ENCODE measurements around the gene OSBPL1A. TPM values are rescaled to one million over a fixed set of nuclear protein-coding genes. Genes with fewer than 3 reads are reported as not detected.

The OSBPL1A gene
- polyA plus RNA-seq, 4 donors = 44.6 to 53.7 (median 50.6) TPM

DNA sequence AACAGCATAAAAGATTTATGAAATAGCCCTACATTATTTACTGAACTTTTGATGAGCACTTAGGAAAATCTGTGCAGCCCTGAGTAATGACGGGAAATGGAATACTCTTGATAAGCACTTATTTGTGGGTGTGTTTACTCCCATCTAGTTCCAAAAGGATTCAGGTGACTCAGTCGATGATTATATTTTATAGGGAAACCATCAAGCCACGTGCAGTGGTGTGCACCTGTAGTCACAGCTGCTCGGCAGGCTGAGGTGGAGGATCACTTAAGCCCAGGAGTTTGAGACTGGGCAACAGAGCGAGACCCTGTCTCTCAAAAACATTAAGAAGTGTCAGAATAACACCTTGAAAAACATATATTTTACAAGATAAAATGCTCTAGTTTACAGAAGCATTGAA is 166.9 kb downstream of the OSBPL1A start:
- no peak for DNase-seq (ENCODE audit: low read depth in 4 of 4, low spot score in 3 of 4)

DNA sequence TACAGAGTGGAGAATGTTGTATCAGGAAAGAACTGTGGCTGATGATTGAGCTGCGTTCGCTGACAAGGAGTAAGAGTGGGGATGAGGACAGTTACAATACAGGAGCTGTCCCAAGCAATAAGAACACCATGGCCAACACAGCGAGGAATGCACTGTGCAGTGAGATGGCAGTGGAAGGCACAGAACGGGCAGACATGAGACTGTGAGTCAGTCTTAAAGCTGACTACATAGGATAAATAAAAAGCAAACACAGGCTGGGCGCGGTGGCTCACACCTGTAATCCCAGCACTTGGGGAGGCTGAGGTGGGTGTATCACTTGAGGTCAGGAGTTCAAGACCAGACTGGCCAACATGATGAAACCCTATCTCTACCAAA is 169.0 kb downstream of the OSBPL1A start:
- no peak for DNase-seq (ENCODE audit: low read depth in 4 of 4, low spot score in 3 of 4)

DNA sequence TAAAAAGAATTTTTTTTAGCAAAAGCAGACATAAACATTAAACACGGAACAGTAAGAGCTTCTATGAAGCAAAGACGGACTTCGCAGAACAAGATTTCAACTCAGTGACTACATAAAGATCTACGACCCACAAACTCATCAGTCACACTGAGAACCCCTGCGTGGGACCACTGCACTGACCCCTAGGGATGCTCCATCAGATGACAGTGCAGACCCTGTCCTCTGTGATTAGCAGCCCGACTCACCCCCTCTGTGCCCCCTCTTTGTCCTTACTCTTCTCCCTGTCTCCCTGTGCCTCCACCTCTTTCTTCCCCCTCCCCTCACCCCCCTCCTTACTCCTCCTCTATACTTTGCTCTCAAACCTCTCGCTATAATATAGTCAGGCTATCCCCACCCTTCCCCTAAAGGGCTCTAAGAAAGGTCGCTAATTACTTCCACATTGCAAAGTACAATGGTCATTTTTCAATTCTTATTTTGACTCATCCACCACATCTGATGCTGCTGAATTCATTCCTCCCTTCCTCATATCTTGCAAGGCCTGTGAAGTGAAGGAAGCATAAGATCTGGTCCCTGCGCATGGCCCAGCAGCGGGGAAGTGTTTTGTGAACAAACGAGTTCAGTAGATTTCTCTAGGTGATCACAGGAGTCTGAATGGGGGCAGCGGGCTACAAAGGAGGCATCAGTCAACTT is 169.5 kb downstream of the OSBPL1A start:
- no peak for DNase-seq (ENCODE audit: low read depth in 4 of 4, low spot score in 3 of 4)

GRCh38 chr18:24220318-24220688 is 177.3 kb downstream of the OSBPL1A start:
- no peak for DNase-seq (ENCODE audit: low read depth in 4 of 4, low spot score in 3 of 4)

- DNase-seq (ENCODE audit: low read depth in 4 of 4, low spot score in 3 of 4) = no peak
These were observed 177.9 kb downstream of the OSBPL1A start for GRCh38 chr18:24219561-24220317.

DNA sequence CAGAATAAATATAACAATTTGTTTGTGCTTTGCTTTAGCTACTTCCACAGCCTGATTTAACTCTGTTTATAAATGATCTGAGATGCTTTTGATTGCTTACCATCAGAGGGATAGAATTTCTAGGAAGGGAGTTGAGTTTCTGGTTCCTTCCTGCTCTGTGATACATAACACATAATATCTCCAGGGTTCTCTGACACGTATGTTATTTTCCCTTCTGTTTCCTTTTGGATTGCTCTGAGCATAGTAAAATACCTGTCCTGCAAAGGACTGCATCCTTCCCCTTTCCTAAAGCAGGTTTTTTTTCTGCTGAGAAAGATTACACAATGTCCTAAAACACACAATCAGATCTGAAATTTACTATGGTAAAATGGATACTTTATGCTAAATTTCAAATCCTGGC is 182.7 kb downstream of the OSBPL1A start:
- no peak for DNase-seq (ENCODE audit: low read depth in 4 of 4, low spot score in 3 of 4)

- no peak for DNase-seq (ENCODE audit: low read depth in 4 of 4, low spot score in 3 of 4)
These were observed 183.5 kb downstream of the OSBPL1A start for GRCh38 chr18:24214144-24214543.

GRCh38 chr18:24212939-24213338 is 184.7 kb downstream of the OSBPL1A start:
- no peak for DNase-seq (ENCODE audit: low read depth in 4 of 4, low spot score in 3 of 4)

GRCh38 chr18:24209558-24209957 is 188.1 kb downstream of the OSBPL1A start:
- no peak for DNase-seq (ENCODE audit: low read depth in 4 of 4, low spot score in 3 of 4)

- DNase-seq (ENCODE audit: low read depth in 4 of 4, low spot score in 3 of 4) = no peak
These were observed 189.2 kb downstream of the OSBPL1A start for GRCh38 chr18:24208270-24209035.

DNA sequence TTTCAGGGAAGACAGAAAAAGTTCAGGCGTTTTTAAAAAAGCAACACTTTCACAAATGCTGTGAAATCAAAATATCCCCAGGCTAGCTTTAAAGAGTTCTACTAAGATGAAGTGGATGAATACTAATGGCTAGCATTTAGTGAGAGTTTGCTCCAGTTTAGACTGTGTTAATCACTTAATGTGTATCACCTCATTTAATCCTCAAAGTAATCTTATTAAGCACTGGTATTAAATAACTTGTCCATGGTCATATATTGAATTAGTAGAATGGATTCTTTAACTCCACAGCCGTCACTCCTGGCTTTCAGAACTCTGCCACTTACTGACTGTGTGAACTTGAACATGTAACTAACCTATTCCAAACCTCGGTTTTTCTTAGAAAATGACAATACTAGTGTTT is 192.7 kb downstream of the OSBPL1A start:
- no peak for DNase-seq (ENCODE audit: low read depth in 4 of 4, low spot score in 3 of 4)

DNA sequence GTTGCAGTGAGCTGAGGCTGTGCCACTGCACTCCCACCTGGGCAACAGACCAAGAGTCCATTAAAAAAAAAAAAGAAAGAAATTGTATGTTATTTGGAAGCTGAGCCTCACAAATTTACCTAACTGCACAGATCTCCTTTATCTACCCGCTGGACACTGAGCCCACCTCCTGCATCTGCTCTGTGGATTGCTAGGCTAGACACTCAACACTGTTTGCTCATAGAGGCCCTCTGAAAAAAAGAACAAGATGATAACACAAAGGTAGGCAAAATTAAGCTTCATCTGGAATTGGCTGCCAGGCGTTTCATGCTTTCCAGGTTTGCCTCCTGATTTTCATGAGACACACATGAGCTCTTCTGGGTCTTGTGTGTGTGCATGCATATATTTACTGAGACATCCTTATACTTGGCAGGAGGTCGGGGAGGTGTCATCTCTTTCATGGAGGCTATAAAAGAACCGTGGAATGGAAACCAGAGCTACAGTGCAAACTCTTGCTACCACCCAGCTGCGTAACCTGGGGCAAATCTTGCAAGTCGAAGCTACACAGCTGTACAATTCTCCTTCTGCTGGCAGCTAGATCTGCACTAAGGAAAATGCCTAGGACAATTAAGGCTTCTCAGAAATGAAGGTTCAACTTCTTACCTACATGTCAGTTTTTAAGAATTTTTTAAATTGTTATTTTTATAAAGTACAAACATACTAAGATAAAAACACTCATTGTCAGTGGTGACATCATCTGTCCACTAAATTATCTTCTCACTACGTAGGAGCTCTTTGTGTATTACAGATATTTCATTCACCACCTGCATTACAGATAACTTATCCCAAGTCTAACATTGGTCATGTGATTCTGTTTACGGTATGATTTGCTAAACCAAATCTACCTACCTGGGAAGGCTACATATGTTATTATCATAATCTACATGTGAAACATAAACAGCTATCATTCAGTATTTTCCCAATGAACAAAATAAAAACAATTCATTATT is 195.6 kb downstream of the OSBPL1A start:
- DNase-seq (ENCODE audit: low read depth in 4 of 4, low spot score in 3 of 4) = no peak

- DNase-seq (ENCODE audit: low read depth in 4 of 4, low spot score in 3 of 4) = no peak
These were observed 196.9 kb downstream of the OSBPL1A start for GRCh38 chr18:24200494-24201290.

- no peak for DNase-seq (ENCODE audit: low read depth in 4 of 4, low spot score in 3 of 4)
These were observed 198.2 kb downstream of the OSBPL1A start for GRCh38 chr18:24199372-24199962.

- no peak for DNase-seq (ENCODE audit: low read depth in 4 of 4, low spot score in 3 of 4)
These were observed 199.2 kb downstream of the OSBPL1A start for GRCh38 chr18:24198461-24198860.

GRCh38 chr18:24197412-24197811 is 200.2 kb downstream of the OSBPL1A start:
- no peak for DNase-seq (ENCODE audit: low read depth in 4 of 4, low spot score in 3 of 4)

- no peak for DNase-seq (ENCODE audit: low read depth in 4 of 4, low spot score in 3 of 4)
These were observed 200.9 kb downstream of the OSBPL1A start for GRCh38 chr18:24196764-24197163.

DNA sequence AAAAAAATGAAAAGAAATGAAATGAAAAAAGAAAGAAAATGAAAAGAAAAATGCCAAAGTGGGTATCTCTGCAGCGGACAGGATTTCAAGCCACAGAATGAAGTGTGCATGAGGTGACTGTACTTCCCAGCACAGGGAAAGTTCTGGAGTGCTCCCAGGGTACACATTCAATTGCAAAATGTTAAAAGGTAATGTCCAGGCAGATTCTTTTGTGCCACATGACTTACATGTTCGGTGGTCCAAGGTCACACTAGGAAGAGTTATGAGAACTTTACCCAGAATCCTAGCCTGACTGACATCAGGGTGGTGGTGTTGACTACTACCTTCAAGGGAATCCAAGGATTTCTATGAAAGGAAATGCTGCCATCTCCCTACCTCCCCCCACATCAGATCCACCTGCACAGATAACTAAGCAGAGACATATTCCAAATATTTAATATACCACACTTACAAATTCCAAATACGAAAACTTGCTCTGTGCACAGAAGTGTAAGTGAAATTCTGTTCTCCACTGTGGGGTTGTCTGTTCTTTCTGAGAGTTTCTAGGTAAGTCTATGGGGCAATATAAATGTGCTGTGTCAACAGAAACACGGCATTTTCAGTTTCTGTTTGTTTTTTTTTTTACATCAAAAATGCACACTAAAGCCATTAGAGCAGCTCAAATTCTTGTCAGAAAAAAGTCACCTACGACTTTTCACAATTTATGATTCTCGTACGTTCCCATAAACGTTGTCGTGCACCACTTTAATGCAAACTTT is 202.1 kb downstream of the OSBPL1A start:
- DNase-seq (ENCODE audit: low read depth in 4 of 4, low spot score in 3 of 4) = no peak

DNA sequence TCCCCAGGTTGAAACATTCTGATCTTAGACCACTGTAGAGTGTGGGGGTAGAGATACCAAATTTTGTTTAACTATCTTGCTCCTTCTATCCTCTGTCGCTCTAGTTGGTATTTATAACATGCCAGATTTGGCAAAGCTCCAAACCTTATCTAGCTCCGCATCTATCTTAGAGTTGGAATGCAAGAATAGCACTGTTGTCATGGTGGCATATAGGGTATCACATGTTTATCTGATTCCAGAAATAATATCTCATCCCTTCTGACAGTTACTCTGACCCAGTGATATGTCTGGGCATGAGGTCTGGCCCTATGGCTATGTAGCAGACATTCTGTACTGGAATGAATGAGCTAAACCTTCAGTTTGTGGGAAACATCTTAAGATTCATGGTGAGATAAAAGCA is 207.0 kb downstream of the OSBPL1A start:
- DNase-seq (ENCODE audit: low read depth in 4 of 4, low spot score in 3 of 4) = no peak
